Ovary (tissue), 9 donors: ENCODE results near the gene IL6R. TPM values are rescaled to one million over a fixed set of nuclear protein-coding genes. Genes with fewer than 3 reads are reported as not detected.

ENCODE experiments used
- DNase-seq, 5 donors: peaks; one replicate each; pipeline ENCODE4 v3.0.0-alpha.2; 2019 to 2020
- H3K27ac ChIP-seq, 2 donors: fragments of 200-600 bp; one replicate each; pipeline versions ENCODE4 v1.5.1 to v1.8.0; 2019 to 2022
- H3K27me3 ChIP-seq: fragments of 200-600 bp; one replicate; pipeline ENCODE4 v1.8.0; 2022
- H3K36me3 ChIP-seq: fragments of 200-600 bp; sonication (generic); one replicate; pipeline ENCODE4 v1.5.1; 2019
- H3K4me1 ChIP-seq: one replicate; pipeline ENCODE4 v1.8.1; 2013; ENCODE audit warnings: mild to moderate bottlenecking, moderate library complexity; ENCODE audit not compliant: insufficient read depth
- H3K4me3 ChIP-seq: fragments of 200-600 bp; sonication (generic); one replicate; pipeline ENCODE4 v1.5.1; 2017
- H3K9me3 ChIP-seq, 2 donors: fragments of 200-600 bp in 1 of 2; sonication (generic) in 1 of 2; one replicate each; pipeline versions ENCODE4 v1.5.1 to v1.8.1; 2013 to 2019; ENCODE audit warnings: mild to moderate bottlenecking in 1 of 2, moderate library complexity in 1 of 2
- EP300 ChIP-seq: sonication (generic); formaldehyde crosslinking; IDR thresholded peaks from one replicate; pipeline ENCODE4 v1.6.1; 2017; ENCODE audit warnings: antibody characterized with exemption
- POLR2A ChIP-seq: fragments of 450-650 bp; IDR thresholded peaks from one replicate; pipeline ENCODE4 v1.6.1; 2017; ENCODE audit warnings: antibody characterized with exemption, mild to moderate bottlenecking, moderate library complexity
- WGBS, 3 donors: extraction: QIAGEN DNeasy Blood & Tissue Kit in 1 of 3; methylation state at CpG; one replicate each; pipeline versions ENCODE4 v1.1.5 to v1.1.7; 2013 to 2017; 5-methylcytosine and 5-hydroxymethylcytosine counted together
- intact Hi-C, 4 donors: fragments of 100-400 bp; cut with DNase I; formaldehyde crosslinking; loops; one replicate each; pipeline versions ENCODE4 v1.11.0 to v1.15.1; 2022 to 2023
- polyA plus RNA-seq, 2 donors: library from polyadenylated mRNA; stranded (reverse); fragments of 200-250 nt in 1 of 2; fragments of 350-450 nt in 1 of 2; fragmentation: Illumina TruSeq in 1 of 2; extraction: RNeasy Lipid Tissue Mini Kit (QIAGEN cat#74804) in 1 of 2; gene quantifications; one replicate each; pipeline ENCODE4 v1.2.3, GENCODE V29; 2013 to 2014
- total RNA-seq, 7 donors: library from RNA; depleted of rRNA in 2 of 7; stranded (reverse); fragments of >200 nt in 2 of 7; fragmentation: NEBNext Ultra II Directional in 3 of 7; extraction: Animal tissue kit (Norgen Biotek cat#: 25700) in 3 of 7; gene quantifications; one replicate each; pipeline versions ENCODE4 v1.1.0 to v1.2.4, GENCODE V29; 2016 to 2023
- TF ChIP-seq, protein P1 (sequence below), 3 donors: fragments of 450-650 bp in 2 of 3; fragments of 200-600 bp in 1 of 3; IDR thresholded peaks; one replicate each; pipeline versions ENCODE4 v1.5.1 to v1.8.0; 2016 to 2022; ENCODE audit warnings: antibody characterized with exemption in 3 of 3, mild to moderate bottlenecking in 1 of 3
- donor health status: DM: no; HTN: no; CAD: no; lungs with moderate emphysema.
- donor health status: DM: no; HTN: no; CAD: no.
- donor health status: Bipolar disorder and iron deficiency.
- donor health status: DM: yes; HTN: yes; CAD: no.
- donor health status: DM: no; HTN: no; CAD: no.
- donor health status: DM: yes; HTN: yes; CAD: no.

Gene IL6R
- total and polyA plus RNA-seq, 9 donors, result 6.5 to 37.0 (median 12.2) TPM

DNA sequence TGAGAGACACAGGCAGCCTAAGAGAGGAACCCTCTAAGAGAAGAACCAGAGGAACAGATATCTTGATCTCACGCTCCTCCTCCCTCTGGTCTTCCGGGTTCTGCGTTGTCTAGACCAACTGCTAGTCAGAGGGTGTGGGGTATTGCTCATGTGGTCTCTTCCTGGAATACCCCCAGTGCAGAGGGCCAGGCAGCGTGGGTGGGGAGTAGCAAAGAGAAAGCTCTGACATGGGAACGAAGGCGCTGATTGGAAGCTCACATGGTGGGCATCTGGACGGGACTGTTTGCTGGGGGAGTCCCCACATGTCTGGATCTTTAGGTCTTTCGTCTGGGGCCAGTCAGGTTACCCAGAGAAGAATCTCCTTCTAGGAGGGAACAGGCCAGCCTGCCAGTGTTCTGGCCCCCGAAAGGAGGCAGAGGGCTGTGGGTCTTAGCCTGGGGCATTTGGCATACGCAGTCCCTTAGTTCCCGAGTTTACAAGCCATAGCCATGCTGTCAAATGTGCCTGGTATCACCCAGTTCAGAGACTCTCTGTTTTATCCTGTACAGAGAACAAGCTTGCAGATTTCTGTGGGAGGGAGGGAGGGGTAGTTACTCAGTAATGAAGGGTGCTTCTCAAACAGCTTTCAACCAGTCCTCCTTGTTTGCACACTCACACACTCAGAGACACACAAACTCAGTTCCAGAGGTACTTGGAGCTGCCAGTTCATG lies 18.3 kb upstream of the IL6R start:
- WGBS, 3 donors, result 73 to 79% (median 76%) methylated on average over 11 of the region's 11 CpGs
- no peak overlapping the region for H3K4me3 ChIP-seq
- no peaks in the 10 kb centered on the region for H3K27me3 ChIP-seq
- H3K36me3 ChIP-seq, result no peaks in the 10 kb centered on the region
- intact Hi-C loops, result no loop called here
- no peak overlapping the region for H3K27ac ChIP-seq
- no peak for TF ChIP-seq POLR2A
- TF ChIP-seq EP300, result no peak
- TF ChIP-seq, protein P1, sequence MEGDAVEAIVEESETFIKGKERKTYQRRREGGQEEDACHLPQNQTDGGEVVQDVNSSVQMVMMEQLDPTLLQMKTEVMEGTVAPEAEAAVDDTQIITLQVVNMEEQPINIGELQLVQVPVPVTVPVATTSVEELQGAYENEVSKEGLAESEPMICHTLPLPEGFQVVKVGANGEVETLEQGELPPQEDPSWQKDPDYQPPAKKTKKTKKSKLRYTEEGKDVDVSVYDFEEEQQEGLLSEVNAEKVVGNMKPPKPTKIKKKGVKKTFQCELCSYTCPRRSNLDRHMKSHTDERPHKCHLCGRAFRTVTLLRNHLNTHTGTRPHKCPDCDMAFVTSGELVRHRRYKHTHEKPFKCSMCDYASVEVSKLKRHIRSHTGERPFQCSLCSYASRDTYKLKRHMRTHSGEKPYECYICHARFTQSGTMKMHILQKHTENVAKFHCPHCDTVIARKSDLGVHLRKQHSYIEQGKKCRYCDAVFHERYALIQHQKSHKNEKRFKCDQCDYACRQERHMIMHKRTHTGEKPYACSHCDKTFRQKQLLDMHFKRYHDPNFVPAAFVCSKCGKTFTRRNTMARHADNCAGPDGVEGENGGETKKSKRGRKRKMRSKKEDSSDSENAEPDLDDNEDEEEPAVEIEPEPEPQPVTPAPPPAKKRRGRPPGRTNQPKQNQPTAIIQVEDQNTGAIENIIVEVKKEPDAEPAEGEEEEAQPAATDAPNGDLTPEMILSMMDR (IDR thresholded peaks at IDR 0.05), result no peak
- H3K4me1 ChIP-seq, result no peaks in the 10 kb centered on the region
- peak in 1 of 5 donors; percentile 17 for DNase-seq
- H3K9me3 ChIP-seq, result no peaks in the 10 kb centered on the region

DNA sequence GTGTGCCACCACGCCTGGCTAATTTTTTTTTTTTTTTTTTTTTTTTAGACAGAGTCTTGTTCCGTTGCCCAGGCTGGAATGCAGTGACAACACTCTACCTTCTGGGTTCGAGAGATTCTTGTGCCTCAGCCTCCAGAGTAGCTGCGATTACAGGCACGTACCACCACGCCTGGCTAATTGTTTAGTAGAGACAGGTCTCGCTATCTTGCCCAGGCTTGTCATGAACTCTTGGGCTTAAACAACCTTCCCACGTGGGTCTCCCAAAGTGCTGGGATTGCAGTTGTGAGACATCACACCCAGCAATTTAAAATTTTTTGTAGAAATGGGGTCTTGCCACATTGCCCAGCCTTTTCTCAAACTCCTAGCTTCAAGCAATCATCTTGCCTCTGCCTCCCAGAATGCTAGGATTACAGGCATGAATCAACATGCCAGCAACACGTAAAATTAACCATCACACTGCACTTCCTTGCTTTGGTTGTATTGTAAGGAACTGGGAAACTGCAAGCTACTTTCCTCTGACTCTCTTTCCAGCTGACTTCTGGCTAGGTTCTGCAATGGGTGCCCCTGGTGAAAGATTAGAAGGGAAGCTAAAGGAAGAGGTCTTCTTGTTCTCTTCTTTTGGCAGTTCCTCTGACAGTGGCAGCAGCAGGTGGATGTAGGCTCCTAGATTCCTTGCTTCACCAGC lies 13.9 kb upstream of the IL6R start:
- peak in 1 of 5 donors; percentile 2 for DNase-seq
- intact Hi-C loops, result no loop called here
- 74 to 76% (median 76%) methylated on average over 9 of the region's 9 CpGs for WGBS, 3 donors
- Histone ChIP-seq H3K9me3 (no peaks in the 10 kb centered on the region), H3K4me1 (no peaks in the 10 kb centered on the region), H3K4me3 (no peak overlapping the region), H3K27me3 (no peaks in the 10 kb centered on the region), H3K27ac (no peak overlapping the region), H3K36me3 (no peaks in the 10 kb centered on the region)
- TF ChIP-seq POLR2A, result no peak
- TF ChIP-seq, protein P1 (IDR thresholded peaks at IDR 0.05), result no peak
- TF ChIP-seq EP300, result no peak

DNA sequence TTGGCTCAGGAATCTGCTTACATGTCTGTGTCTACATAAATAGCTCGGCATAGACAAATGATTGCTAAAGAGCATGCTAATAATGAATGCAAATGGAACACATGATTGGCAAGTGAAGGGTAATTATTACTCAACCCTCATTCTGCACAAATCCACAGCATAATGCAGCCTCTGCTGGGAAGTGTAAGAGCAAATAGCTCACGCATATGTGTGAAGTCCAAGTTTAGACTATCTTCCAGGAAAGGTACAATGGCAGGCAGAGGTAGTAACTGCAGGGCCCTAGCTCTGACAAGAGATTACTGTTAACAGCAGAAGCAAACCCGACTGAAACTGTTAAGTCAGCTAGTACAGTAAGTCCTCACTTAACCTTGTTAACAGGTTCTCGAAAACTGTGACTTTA lies 7.0 kb upstream of the IL6R start:
- Histone ChIP-seq H3K27ac (no peak overlapping the region), H3K36me3 (no peaks in the 10 kb centered on the region), H3K4me1 (no peaks in the 10 kb centered on the region), H3K27me3 (no peaks in the 10 kb centered on the region), H3K4me3 (no peak overlapping the region), H3K9me3 (no peaks in the 10 kb centered on the region)
- no peak for DNase-seq
- intact Hi-C loops, result no loop called here
- 81 to 85% (median 82%) methylated on average over 4 of the region's 4 CpGs for WGBS, 3 donors
- TF ChIP-seq POLR2A (no peak), EP300 (no peak)
- TF ChIP-seq, protein P1 (IDR thresholded peaks at IDR 0.05), result no peak

DNA sequence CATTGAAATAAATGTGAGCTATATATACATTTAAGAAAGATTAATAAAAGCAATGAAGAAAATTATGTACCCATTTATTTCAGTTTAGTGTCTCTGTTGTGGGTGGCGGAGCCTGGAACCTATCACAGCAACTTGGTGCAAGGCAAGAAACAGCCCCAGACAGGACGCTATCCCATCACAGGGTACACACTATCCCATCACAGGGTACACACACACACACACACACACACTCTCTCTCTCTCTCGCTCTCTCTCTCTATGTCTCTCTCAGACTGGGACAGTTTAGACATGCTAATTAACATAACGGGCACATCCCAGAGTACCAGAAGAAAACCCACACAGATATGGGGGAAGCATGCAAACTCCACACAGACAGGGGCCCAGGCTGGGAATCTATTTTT lies 6.5 kb upstream of the IL6R start:
- 91 to 96% (median 96%) methylated on average over 4 of the region's 4 CpGs for WGBS, 3 donors
- H3K36me3 ChIP-seq, result no peaks in the 10 kb centered on the region
- H3K4me3 ChIP-seq, result no peak overlapping the region
- H3K4me1 ChIP-seq, result no peaks in the 10 kb centered on the region
- intact Hi-C loops, result no loop called here
- H3K27me3 ChIP-seq, result no peaks in the 10 kb centered on the region
- no peaks in the 10 kb centered on the region for H3K9me3 ChIP-seq
- TF ChIP-seq, protein P1 (IDR thresholded peaks at IDR 0.05), result no peak
- TF ChIP-seq POLR2A, result no peak
- no peak for TF ChIP-seq EP300
- no peak overlapping the region for H3K27ac ChIP-seq
- no peak for DNase-seq
